GM12878 (cell line): Measurements from ENCODE around the gene ARF3. TPM values are rescaled to one million over a fixed set of nuclear protein-coding genes. Genes with fewer than 3 reads are reported as not detected.

Experiments used
- ATAC-seq: fragments of 200-7000 bp; cut with Tn5 transposase; 3 replicates; pipeline ENCODE4 v1.9.1; 2020; ENCODE audit warnings: mild to moderate bottlenecking, moderate library complexity
- BruUV-seq: library from RNA; stranded (reverse); fragments of 400-500 nt; replicated peaks from 2 replicates; lab custom pipeline; 2021; lab: Mats Ljungman, UMichigan
- CTCF ChIA-PET: fragments of 300-600 bp; sonication (Branson Sonifier 250); formaldehyde crosslinking; extraction: SDS; loops from one replicate; lab custom pipeline; 2021; ENCODE audit warnings: inconsistent platforms; lab: Yijun Ruan, JAX
- POLR2A ChIA-PET: fragments of 350-600 bp; formaldehyde crosslinking; extraction: SDS; loops from one replicate; lab custom pipeline; 2021; ENCODE audit warnings: inconsistent platforms; lab: Charles Lee
- RAD21 ChIA-PET: fragments of 300-600 bp; sonication (Branson Sonifier 250); formaldehyde crosslinking; loops from one replicate; lab custom pipeline; 2023; ENCODE audit warnings: antibody characterized with exemption; ENCODE audit not compliant: unreplicated experiment; lab: Charles Lee
- SMC1A ChIA-PET: fragments of 300-600 bp; sonication (Branson Sonifier 250); formaldehyde crosslinking; loops from one replicate; lab custom pipeline; 2023; ENCODE audit not compliant: unreplicated experiment, uncharacterized antibody; lab: Charles Lee
- DNase-seq: peaks from one replicate; pipeline ENCODE4 v3.0.0-alpha.2; 2011; ENCODE audit warnings: low read depth, low spot score
- FAIRE-seq: peaks from 3 replicates; lab custom pipeline; 2011; peaks lifted over from hg19 to GRCh38; lab: Jason Lieb, UNC
- H2AFZ ChIP-seq: 2 replicates; pipeline ENCODE4 v1.6.0; 2011; ENCODE audit warnings: low read depth, low read length, control low read depth; ENCODE audit not compliant: control insufficient read depth
- H3K27ac ChIP-seq: 2 replicates; pipeline ENCODE4 v1.5.1; 2011; ENCODE audit warnings: control low read depth; ENCODE audit not compliant: control insufficient read depth, insufficient read depth
- H3K27me3 ChIP-seq, 2 experiments: replicated peaks in 1 of 2; 2 replicates each; pipeline versions ENCODE4 v1.6.0 to v1.6.1; 2011; ENCODE audit warnings: low read length in 1 of 2; ENCODE audit not compliant: control insufficient read depth in 2 of 2, insufficient read depth in 2 of 2
- H3K36me3 ChIP-seq, 2 experiments: 2 replicates each; pipeline ENCODE4 v1.5.1; 2011; ENCODE audit warnings: low read length in 1 of 2; ENCODE audit not compliant: control insufficient read depth in 2 of 2, insufficient read depth in 2 of 2
- H3K4me1 ChIP-seq: 2 replicates; pipeline ENCODE4 v1.6.1; 2011; ENCODE audit warnings: mild to moderate bottlenecking, low read length, moderate library complexity, mixed read lengths; ENCODE audit not compliant: control insufficient read depth, insufficient read depth
- H3K4me2 ChIP-seq: 2 replicates; pipeline ENCODE4 v1.6.0; 2011; ENCODE audit warnings: control low read depth; ENCODE audit not compliant: control insufficient read depth, insufficient read depth
- H3K4me3 ChIP-seq: fragments of 200-600 bp; sonication (generic); 2 replicates; pipeline ENCODE4 v1.5.1; 2016
- H3K79me2 ChIP-seq: 2 replicates; pipeline ENCODE4 v1.6.0; 2011; ENCODE audit warnings: low read length; ENCODE audit not compliant: control insufficient read depth, insufficient read depth
- H3K9ac ChIP-seq: 2 replicates; pipeline ENCODE4 v1.8.0; 2011; ENCODE audit warnings: low read length, control low read depth, mixed read lengths; ENCODE audit not compliant: control insufficient read depth, insufficient read depth
- H3K9me3 ChIP-seq: replicated peaks from 3 replicates; pipeline ENCODE4 v1.5.1; 2011; ENCODE audit warnings: mild to moderate bottlenecking, low read length; ENCODE audit not compliant: control insufficient read depth, insufficient read depth
- H4K20me1 ChIP-seq: 2 replicates; pipeline ENCODE4 v1.6.0; 2011; ENCODE audit not compliant: control insufficient read depth, insufficient read depth
- ASH2L ChIP-seq: fragments of 300-600, 200-600 bp; sonication (generic); IDR thresholded peaks from 2 replicates; pipeline ENCODE4 v1.6.1; 2017; ENCODE audit warnings: low read depth, mild to moderate bottlenecking, borderline replicate concordance
- CBX5 ChIP-seq: sonication (generic); IDR thresholded peaks from 2 replicates; pipeline ENCODE4 v1.6.1; 2016; ENCODE audit warnings: low read depth, moderate library complexity, mild to moderate bottlenecking, inconsistent platforms
- DPF2 ChIP-seq: fragments of 450-650 bp; IDR thresholded peaks from 2 replicates; pipeline ENCODE4 v1.6.1; 2017; ENCODE audit warnings: mild to moderate bottlenecking
- E4F1 ChIP-seq: fragments of 450-650 bp; IDR thresholded peaks from 2 replicates; pipeline ENCODE4 v1.6.1; 2018; ENCODE audit warnings: borderline replicate concordance, mild to moderate bottlenecking; ENCODE audit not compliant: partially characterized antibody
- EGR1 ChIP-seq, 2 experiments: IDR thresholded peaks; 1 replicate in 1 of 2; 2 replicates in 1 of 2; pipeline ENCODE4 v1.6.1; 2011 to 2012; ENCODE audit warnings: low read depth in 2 of 2, low read length in 2 of 2, borderline replicate concordance in 1 of 2, mild to moderate bottlenecking in 1 of 2, moderate library complexity in 1 of 2
- HCFC1 ChIP-seq: fragments of 150-350 bp; IDR thresholded peaks from 2 replicates; pipeline ENCODE4 v1.6.1; 2014; ENCODE audit warnings: low read length
- MAX ChIP-seq: IDR thresholded peaks from 2 replicates; pipeline ENCODE4 v1.6.1; 2012; ENCODE audit warnings: low read depth, low read length, improper control_type of control experiment
- MTA2 ChIP-seq: fragments of 450-650 bp; IDR thresholded peaks from 2 replicates; pipeline ENCODE4 v1.6.1; 2016; ENCODE audit warnings: low read depth, mild to moderate bottlenecking, moderate library complexity
- NR2F1 ChIP-seq: fragments of 450-650 bp; conservative IDR thresholded peaks from 2 replicates; pipeline ENCODE4 v1.6.1; 2017; ENCODE audit warnings: mild to moderate bottlenecking
- PAX5 ChIP-seq: IDR thresholded peaks from 2 replicates; pipeline ENCODE4 v1.6.1; 2011; ENCODE audit warnings: low read depth, low read length, borderline replicate concordance
- POLR2AphosphoS5 ChIP-seq: IDR thresholded peaks from 2 replicates; pipeline ENCODE4 v1.6.1; 2011; ENCODE audit warnings: mild to moderate bottlenecking, low read length, inconsistent platforms
- RFX5 ChIP-seq: IDR thresholded peaks from 2 replicates; pipeline ENCODE4 v1.6.1; 2011; ENCODE audit warnings: low read depth, low read length, improper control_type of control experiment
- STAT1 ChIP-seq: fragments of 450-650 bp; conservative IDR thresholded peaks from 2 replicates; pipeline ENCODE4 v1.6.1; 2014; ENCODE audit warnings: antibody characterized with exemption, mild to moderate bottlenecking
- USF2 ChIP-seq: IDR thresholded peaks from 2 replicates; pipeline ENCODE4 v1.6.1; 2011; ENCODE audit warnings: low read depth, low read length, improper control_type of control experiment, borderline replicate concordance
- WGBS: methylation state at CpG from one replicate; pipeline ENCODE4 v1.1.6; 2016; ENCODE audit warnings: low lambda C conversion rate; ENCODE audit not compliant: insufficient replicate concordance, insufficient coverage; ENCODE audit errors: missing lambda C conversion rate; 5-methylcytosine and 5-hydroxymethylcytosine counted together
- in situ Hi-C: fragments of 300-500 bp; cut with MboI; formaldehyde crosslinking; loops from 9 replicates; pipeline ENCODE4 v1.14.3; 2018; ENCODE audit warnings: mixed read lengths
- intact Hi-C: fragments of 100-400 bp; cut with micrococcal nuclease; formaldehyde crosslinking; loops from one replicate; pipeline ENCODE4 v1.14.2; 2022; ENCODE audit not compliant: unreplicated experiment
- polyA plus RNA-seq, 11 experiments: library from polyadenylated mRNA; depleted of rRNA in 4 of 11; unstranded in 6 of 11; stranded (reverse) in 5 of 11; fragments of >200 nt; fragmentation: Nextera tagmentation in 4 of 11; fragmentation: Illumina TruSeq in 1 of 11; extraction: Ambion mirVana in 4 of 11; extraction: Trizol in 1 of 11; gene quantifications; 1 replicate in 1 of 11; 2 replicates in 10 of 11; pipeline versions ENCODE4 v1.2.1 to v1.2.3, GENCODE V29; 2011 to 2016; ENCODE audit warnings: inconsistent platforms in 2 of 11, missing spikeins in 2 of 11, low read depth in 1 of 11
- total RNA-seq, 4 experiments: library from RNA; depleted of rRNA in 3 of 4; stranded (reverse); fragments of >200 nt in 3 of 4; fragmentation: Illumina TruSeq in 1 of 4; extraction: Trizol in 1 of 4; gene quantifications; 2 replicates each; pipeline versions ENCODE4 v1.2.1 to v1.2.3, GENCODE V29; 2013 to 2021
- TF ChIP-seq, protein P1 (sequence below): fragments of 450-650 bp; formaldehyde crosslinking; IDR thresholded peaks from 2 replicates; pipeline ENCODE4 v1.4.0; 2022; ENCODE audit warnings: mild to moderate bottlenecking, moderate library complexity
- TF ChIP-seq, protein P2 (sequence below): fragments of 450-650 bp; IDR thresholded peaks from 2 replicates; pipeline ENCODE4 v1.6.1; 2017; ENCODE audit warnings: mild to moderate bottlenecking

Gene ARF3
- total and polyA plus RNA-seq, 10 of the 15 experiments (the other 5 are each of a cell fraction or from before 2014, with no cell fraction given), result 8.7 to 263 (median 74.4) TPM

DNA sequence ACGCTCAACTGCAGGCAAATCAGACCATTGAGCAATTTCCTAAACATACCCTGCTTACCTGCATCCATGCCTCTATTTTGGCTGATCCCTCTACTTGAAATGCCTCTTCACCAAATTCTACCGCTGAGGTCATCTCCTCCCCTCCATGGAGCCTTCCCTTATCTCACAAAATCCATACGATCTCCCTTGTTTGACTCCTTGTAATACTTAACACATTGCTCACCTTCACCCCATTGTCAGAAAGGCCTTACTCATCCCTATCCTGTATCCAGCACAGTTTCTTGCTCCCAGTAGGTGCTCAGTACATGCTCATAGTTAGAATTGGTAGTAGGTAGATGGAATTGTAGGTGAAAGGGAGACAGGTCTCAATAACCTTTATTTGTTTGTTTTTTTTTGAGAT, 36.5 kb upstream of the ARF3 start:
- POLR2A ChIA-PET, result interaction anchor here (0.7 to 1.1 kb wide), 2 partner anchors 59 to 72 kb away, joined by 3 to 4 read pairs; no protein-coding TSS in a partner anchor
- no peak for FAIRE-seq
- H3K27ac ChIP-seq, result no peak overlapping the region
- 68% methylated on average over 3 of the region's 3 CpGs for WGBS
- no peak overlapping the region for H3K4me2 ChIP-seq
- H3K9me3 ChIP-seq, result no peaks in the 10 kb centered on the region
- no peaks in the 10 kb centered on the region; a peak in 2 of 4 replicates for H3K27me3 ChIP-seq
- TF ChIP-seq MTA2 (no peak), DPF2 (no peak), HCFC1 (no peak), ASH2L (no peak), USF2 (no peak), MAX (no peak), PAX5 (no peak), POLR2AphosphoS5 (no peak), RFX5 (no peak), STAT1 (no peak), E4F1 (no peak), CBX5 (no peak), EGR1 (IDR thresholded peaks at IDR 0.05; ENCODE audit: borderline replicate concordance in 1 of 2, low read depth in 2 of 2, low read length in 2 of 2) (no peak), NR2F1 (no peak)
- TF ChIP-seq, protein P1, sequence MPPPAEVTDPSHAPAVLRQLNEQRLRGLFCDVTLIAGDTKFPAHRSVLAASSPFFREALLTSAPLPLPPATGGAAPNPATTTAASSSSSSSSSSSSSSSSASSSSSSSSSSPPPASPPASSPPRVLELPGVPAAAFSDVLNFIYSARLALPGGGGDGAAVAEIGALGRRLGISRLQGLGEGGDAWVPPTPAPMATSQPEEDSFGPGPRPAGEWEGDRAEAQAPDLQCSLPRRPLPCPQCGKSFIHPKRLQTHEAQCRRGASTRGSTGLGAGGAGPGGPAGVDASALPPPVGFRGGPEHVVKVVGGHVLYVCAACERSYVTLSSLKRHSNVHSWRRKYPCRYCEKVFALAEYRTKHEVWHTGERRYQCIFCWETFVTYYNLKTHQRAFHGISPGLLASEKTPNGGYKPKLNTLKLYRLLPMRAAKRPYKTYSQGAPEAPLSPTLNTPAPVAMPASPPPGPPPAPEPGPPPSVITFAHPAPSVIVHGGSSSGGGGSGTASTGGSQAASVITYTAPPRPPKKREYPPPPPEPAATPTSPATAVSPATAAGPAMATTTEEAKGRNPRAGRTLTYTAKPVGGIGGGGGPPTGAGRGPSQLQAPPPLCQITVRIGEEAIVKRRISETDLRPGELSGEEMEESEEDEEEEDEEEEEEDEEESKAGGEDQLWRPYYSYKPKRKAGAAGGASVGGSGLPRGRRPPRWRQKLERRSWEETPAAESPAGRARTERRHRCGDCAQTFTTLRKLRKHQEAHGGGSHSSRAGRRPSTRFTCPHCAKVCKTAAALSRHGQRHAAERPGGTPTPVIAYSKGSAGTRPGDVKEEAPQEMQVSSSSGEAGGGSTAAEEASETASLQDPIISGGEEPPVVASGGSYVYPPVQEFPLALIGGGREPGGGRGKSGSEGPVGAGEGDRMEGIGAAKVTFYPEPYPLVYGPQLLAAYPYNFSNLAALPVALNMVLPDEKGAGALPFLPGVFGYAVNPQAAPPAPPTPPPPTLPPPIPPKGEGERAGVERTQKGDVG (CRISPR knock-in tag), result no peak
- TF ChIP-seq, protein P2, sequence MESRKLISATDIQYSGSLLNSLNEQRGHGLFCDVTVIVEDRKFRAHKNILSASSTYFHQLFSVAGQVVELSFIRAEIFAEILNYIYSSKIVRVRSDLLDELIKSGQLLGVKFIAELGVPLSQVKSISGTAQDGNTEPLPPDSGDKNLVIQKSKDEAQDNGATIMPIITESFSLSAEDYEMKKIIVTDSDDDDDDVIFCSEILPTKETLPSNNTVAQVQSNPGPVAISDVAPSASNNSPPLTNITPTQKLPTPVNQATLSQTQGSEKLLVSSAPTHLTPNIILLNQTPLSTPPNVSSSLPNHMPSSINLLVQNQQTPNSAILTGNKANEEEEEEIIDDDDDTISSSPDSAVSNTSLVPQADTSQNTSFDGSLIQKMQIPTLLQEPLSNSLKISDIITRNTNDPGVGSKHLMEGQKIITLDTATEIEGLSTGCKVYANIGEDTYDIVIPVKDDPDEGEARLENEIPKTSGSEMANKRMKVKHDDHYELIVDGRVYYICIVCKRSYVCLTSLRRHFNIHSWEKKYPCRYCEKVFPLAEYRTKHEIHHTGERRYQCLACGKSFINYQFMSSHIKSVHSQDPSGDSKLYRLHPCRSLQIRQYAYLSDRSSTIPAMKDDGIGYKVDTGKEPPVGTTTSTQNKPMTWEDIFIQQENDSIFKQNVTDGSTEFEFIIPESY, result no peak
- TF ChIP-seq, all 136 proteins: peak for 0
- ChIA-PET CTCF (interaction anchor here (0.6 to 14.1 kb wide), 15 partner anchors 14 to 141 kb away, joined by 3 to 172 read pairs (median 6); partner anchors contain the start of genes DDX23, FKBP11, PRKAG1 and WNT1), RAD21 (interaction anchor here (0.7 to 5.0 kb wide), 4 partner anchors 10 to 142 kb away, joined by 3 to 43 read pairs (median 6); partner anchors contain the start of genes DDX23 and FKBP11), SMC1A (interaction anchor here (1.2 to 1.5 kb wide), 2 partner anchors 69 to 93 kb away, joined by 4 to 5 read pairs; no protein-coding TSS in a partner anchor)
- no peaks in the 10 kb centered on the region; the same call in 1 of the 2 replicates for H3K79me2 ChIP-seq
- no peak overlapping the region for H3K4me3 ChIP-seq
- no peak overlapping the region for H2AFZ ChIP-seq
- DNase-seq (no peak), ATAC-seq (no peak)
- in situ Hi-C loops, result no loop called here
- intact Hi-C loops, result no loop called here
- no peaks in the 10 kb centered on the region for H3K36me3 ChIP-seq
- peaks cover 19% of the 10 kb centered on the region for H3K4me1 ChIP-seq
- peaks cover 3% of the 10 kb centered on the region; the same call in 1 of the 2 replicates for H4K20me1 ChIP-seq
- no TSS peak for BruUV-seq
- H3K9ac ChIP-seq, result no peak overlapping the region
